GM23248 (cell line): Measurements from ENCODE around the gene TRIM29.

Experiments
- EZH2 ChIP-seq: fragments of 200-600 bp; sonication (generic); IDR thresholded peaks from 2 replicates; pipeline ENCODE4 v1.6.1; 2018; ENCODE audit warnings: antibody characterized with exemption, mild to moderate bottlenecking; ENCODE audit not compliant: insufficient read depth, poor library complexity, severe bottlenecking
- EZH2phosphoT487 ChIP-seq: fragments of 200-600 bp; sonication (generic); IDR thresholded peaks from 2 replicates; pipeline ENCODE4 v1.6.1; 2018; ENCODE audit warnings: antibody characterized with exemption, moderate library complexity, mild to moderate bottlenecking, low read depth; ENCODE audit not compliant: insufficient read depth

DNA sequence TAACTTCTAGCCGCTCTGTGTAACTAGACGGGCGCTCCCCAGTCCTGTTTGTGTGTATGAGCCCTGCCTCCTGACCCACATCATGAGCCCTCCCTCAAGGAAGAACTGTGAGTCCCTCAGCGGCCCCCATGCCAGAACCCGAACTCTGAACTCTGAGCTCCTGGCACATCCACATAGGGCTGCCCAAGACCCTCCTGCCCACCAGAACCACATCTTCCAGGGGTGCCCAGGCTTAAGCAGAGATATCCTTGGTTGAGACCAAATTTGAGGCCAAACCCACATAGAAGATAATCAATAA lies 3.0 kb downstream of the TRIM29 start:
- no peak for TF ChIP-seq EZH2
- TF ChIP-seq EZH2phosphoT487, result no peak
